K562 (cell line): ENCODE results near the gene FAM171A1. TPM values are rescaled to one million over a fixed set of nuclear protein-coding genes. Genes with fewer than 3 reads are reported as not detected.

Experiments used
- ATAC-seq: fragments of 200-7000 bp; cut with Tn5 transposase; 3 replicates; pipeline ENCODE4 v1.9.1; 2020; ENCODE audit warnings: moderate library complexity
- BruUV-seq: library from RNA; stranded (reverse); fragments of 400-500 nt; replicated peaks from 2 replicates; lab custom pipeline; 2021; lab: Mats Ljungman, UMichigan
- CTCF ChIA-PET: fragments of 300-600 bp; formaldehyde crosslinking; extraction: SDS; loops from one replicate; lab custom pipeline; 2021; ENCODE audit warnings: low intra/inter-chr PET ratio; lab: Yijun Ruan, JAX
- POLR2A ChIA-PET: fragments of 300-600, 350-650 bp; sonication (Branson Sonifier 250); formaldehyde crosslinking; extraction: SDS; loops from one replicate; lab custom pipeline; 2021; ENCODE audit warnings: antibody characterized with exemption, inconsistent platforms; lab: Yijun Ruan, JAX
- DNase-seq, 4 experiments: peaks; one replicate each; pipeline versions ENCODE4 v3.0.0 to v3.0.0-alpha.2; 2011 to 2018; ENCODE audit warnings: low spot score in 3 of 4, mixed read lengths in 3 of 4; ENCODE audit errors: extremely low read depth in 1 of 4
- FAIRE-seq: peaks from 2 replicates; lab custom pipeline; 2011; peaks lifted over from hg19 to GRCh38; lab: Jason Lieb, UNC
- H2AFZ ChIP-seq: 2 replicates; pipeline ENCODE4 v1.6.0; 2011; ENCODE audit warnings: low read depth, low read length, control low read depth, inconsistent platforms
- H3K27ac ChIP-seq: fragments of 200-600 bp; 3 replicates; pipeline ENCODE4 v1.8.0; 2011; ENCODE audit warnings: low read depth, mild to moderate bottlenecking, control low read depth, inconsistent platforms, low read length, moderate library complexity, mixed read lengths; ENCODE audit errors: extremely low read depth
- H3K27me3 ChIP-seq, 2 experiments: fragments of 300-600 bp in 1 of 2; 2 replicates in 1 of 2; 3 replicates in 1 of 2; pipeline versions ENCODE4 v1.6.0 to v1.8.0; 2011; ENCODE audit warnings: inconsistent platforms in 2 of 2, low read length in 2 of 2, mild to moderate bottlenecking in 1 of 2, mixed read lengths in 1 of 2, moderate library complexity in 1 of 2; ENCODE audit not compliant: control insufficient read depth in 2 of 2, insufficient read depth in 2 of 2
- H3K36me3 ChIP-seq: fragments of 300-600 bp; 3 replicates; pipeline ENCODE4 v1.8.0; 2011; ENCODE audit warnings: mild to moderate bottlenecking, low read length, inconsistent platforms; ENCODE audit not compliant: control insufficient read depth, insufficient read depth
- H3K4me1 ChIP-seq, 2 experiments: fragments of 200-600 bp in 1 of 2; replicated peaks in 1 of 2; 2 replicates in 1 of 2; 3 replicates in 1 of 2; pipeline versions ENCODE4 v1.5.1 to v1.8.0; 2011; ENCODE audit warnings: inconsistent platforms in 2 of 2, low read length in 2 of 2, mild to moderate bottlenecking in 1 of 2, mixed read lengths in 1 of 2, moderate library complexity in 1 of 2; ENCODE audit not compliant: control insufficient read depth in 2 of 2, insufficient read depth in 2 of 2
- H3K4me2 ChIP-seq: 2 replicates; pipeline ENCODE4 v1.6.1; 2011; ENCODE audit warnings: low read length, control low read depth, inconsistent platforms, mixed read lengths; ENCODE audit not compliant: insufficient read depth
- H3K4me3 ChIP-seq: fragments of 200-600 bp; sonication (generic), shearing (Covaris generic); 2 replicates; pipeline ENCODE4 v1.5.1; 2016; ENCODE audit warnings: control low read depth, inconsistent platforms
- H3K79me2 ChIP-seq: fragments of 200-600 bp; 3 replicates; pipeline ENCODE4 v1.8.0; 2011; ENCODE audit warnings: low read length, inconsistent platforms; ENCODE audit not compliant: control insufficient read depth, insufficient read depth
- H3K9ac ChIP-seq, 2 experiments: 2 replicates each; pipeline versions ENCODE4 v1.6.0 to v1.6.1; 2011; ENCODE audit warnings: low read depth in 2 of 2, low read length in 2 of 2, control low read depth in 1 of 2, inconsistent platforms in 1 of 2, mild to moderate bottlenecking in 1 of 2, mixed read lengths in 1 of 2; ENCODE audit not compliant: insufficient read depth in 1 of 2
- H3K9me1 ChIP-seq: one replicate; pipeline ENCODE4 v1.6.0; 2011; ENCODE audit warnings: inconsistent platforms, mild to moderate bottlenecking, low read length, moderate library complexity; ENCODE audit not compliant: control insufficient read depth, insufficient read depth
- H3K9me3 ChIP-seq: replicated peaks from 2 replicates; pipeline ENCODE4 v1.5.1; 2011; ENCODE audit warnings: low read depth, low read length, inconsistent platforms; ENCODE audit not compliant: control insufficient read depth, insufficient read depth
- H4K20me1 ChIP-seq: replicated peaks from 2 replicates; pipeline ENCODE4 v1.6.1; 2011; ENCODE audit warnings: low read length, inconsistent platforms, mixed read lengths; ENCODE audit not compliant: control insufficient read depth, insufficient read depth
- C11orf30 ChIP-seq: fragments of 450-650 bp; IDR thresholded peaks from 2 replicates; pipeline ENCODE4 v1.6.1; 2016; ENCODE audit warnings: low read depth, mild to moderate bottlenecking
- E2F4 ChIP-seq: sonication (generic); formaldehyde crosslinking; IDR thresholded peaks from 2 replicates; pipeline ENCODE4 v1.8.0; 2022; ENCODE audit warnings: mild to moderate bottlenecking, low read depth, missing genetic modification reagents
- EP300 ChIP-seq: IDR thresholded peaks from 2 replicates; pipeline ENCODE4 v1.6.1; 2012; ENCODE audit warnings: low read length, improper control_type of control experiment
- MCM5 ChIP-seq: fragments of 450-650 bp; IDR thresholded peaks from 2 replicates; pipeline ENCODE4 v1.6.1; 2016; ENCODE audit warnings: low read depth
- MTA3 ChIP-seq: fragments of 450-650 bp; formaldehyde crosslinking; IDR thresholded peaks from 2 replicates; pipeline ENCODE4 v1.6.1; 2017; ENCODE audit warnings: mild to moderate bottlenecking, borderline replicate concordance
- NFYB ChIP-seq: IDR thresholded peaks from 2 replicates; pipeline ENCODE4 v1.6.1; 2011; ENCODE audit warnings: mild to moderate bottlenecking, moderate library complexity; ENCODE audit not compliant: insufficient read length; ENCODE audit errors: extremely low read depth
- TCF7L2 ChIP-seq: fragments of 150-350 bp; IDR thresholded peaks from 2 replicates; pipeline ENCODE4 v1.6.1; 2016; ENCODE audit warnings: low read depth, mild to moderate bottlenecking, low read length, moderate library complexity
- TFE3 ChIP-seq: fragments of 450-650 bp; formaldehyde crosslinking; IDR thresholded peaks from 2 replicates; pipeline ENCODE4 v1.4.0; 2020; ENCODE audit warnings: mild to moderate bottlenecking, mixed read lengths
- XRCC3 ChIP-seq: fragments of 450-650 bp; IDR thresholded peaks from 2 replicates; pipeline ENCODE4 v1.6.1; 2017; ENCODE audit warnings: mild to moderate bottlenecking, moderate library complexity
- ZNF232 ChIP-seq: sonication (generic); formaldehyde crosslinking; IDR thresholded peaks from 2 replicates; pipeline ENCODE4 v1.8.0; 2022; ENCODE audit warnings: mild to moderate bottlenecking, missing genetic modification reagents
- ZNF24 ChIP-seq: fragments of 450-650 bp; IDR thresholded peaks from 2 replicates; pipeline ENCODE4 v1.6.1; 2016
- ZNF354B ChIP-seq: fragments of 250-450 bp; sonication (Bioruptor Pico); IDR thresholded peaks from 2 replicates; pipeline ENCODE4 v1.4.0; 2020
- ZNF79 ChIP-seq: fragments of 250-450 bp; sonication (Bioruptor Pico); IDR thresholded peaks from 2 replicates; pipeline ENCODE4 v1.4.0; 2020; ENCODE audit warnings: low read depth, mild to moderate bottlenecking, moderate library complexity
- WGBS: fragments of 100-300 bp; shearing (Covaris generic); methylation state at CpG from one replicate; pipeline ENCODE4 v1.1.6; 2016; ENCODE audit warnings: low coverage, mixed read lengths; ENCODE audit not compliant: insufficient coverage; ENCODE audit errors: missing lambda C conversion rate; 5-methylcytosine and 5-hydroxymethylcytosine counted together
- in situ Hi-C: fragments of 300-500 bp; cut with MboI; formaldehyde crosslinking; loops from 4 replicates; pipeline ENCODE4 v1.15.0; 2018; ENCODE audit warnings: inconsistent platforms, mixed read lengths
- intact Hi-C: fragments of 100-400 bp; cut with micrococcal nuclease; formaldehyde crosslinking; loops from 2 replicates; pipeline ENCODE4 v1.14.2; 2022
- polyA plus RNA-seq, 8 experiments: library from polyadenylated mRNA; depleted of rRNA in 4 of 8; stranded (reverse) in 5 of 8; unstranded in 3 of 8; fragments of >200 nt; fragmentation: Nextera tagmentation in 2 of 8; fragmentation: Illumina TruSeq in 1 of 8; extraction: Ambion mirVana in 2 of 8; extraction: Trizol in 1 of 8; gene quantifications; 2 replicates each; pipeline versions ENCODE4 v1.2.1 to v1.2.3, GENCODE V29; 2011 to 2014; ENCODE audit warnings: inconsistent platforms in 1 of 8, missing spikeins in 1 of 8
- total RNA-seq, 7 experiments: library from RNA; depleted of rRNA in 6 of 7; stranded (reverse); fragments of >200 nt in 6 of 7; fragmentation: Illumina TruSeq in 2 of 7; extraction: Trizol in 2 of 7; gene quantifications; 2 replicates each; pipeline versions ENCODE4 v1.2.1 to v1.2.3, GENCODE V29; 2011 to 2021; ENCODE audit warnings: low replicate concordance in 1 of 7

FAM171A1 gene
- total and polyA plus RNA-seq, 9 of the 15 experiments (the other 6 are each of a cell fraction or from before 2014, with no cell fraction given) = 0.51 to 8.2 (median 4.8) TPM

- in situ Hi-C loops = no loop called here
- ATAC-seq (no peak), FAIRE-seq (no peak), DNase-seq (no peak)
- intact Hi-C loops = no loop called here
- Histone ChIP-seq H3K4me1 (no peaks in the 10 kb centered on the region; a peak in 1 of 5 replicates), H3K4me3 (no peak overlapping the region), H3K4me2 (no peak overlapping the region), H3K9ac (no peak overlapping the region), H3K9me3 (no peaks in the 10 kb centered on the region), H4K20me1 (no peaks in the 10 kb centered on the region), H3K9me1 (no peaks in the 10 kb centered on the region), H2AFZ (no peak overlapping the region), H3K79me2 (no peaks in the 10 kb centered on the region), H3K27me3 (peaks cover 4 to 8% of the 10 kb centered on the region in 2 experiments; a peak in 2 of 5 replicates), H3K36me3 (no peaks in the 10 kb centered on the region), H3K27ac (no peak overlapping the region)
- TF ChIP-seq NFYB (no peak), ZNF232 (CRISPR knock-in tag) (no peak), C11orf30 (no peak), TFE3 (CRISPR knock-in tag) (no peak), MTA3 (no peak), ZNF354B (CRISPR knock-in tag) (no peak), E2F4 (CRISPR knock-in tag) (no peak), XRCC3 (no peak), ZNF79 (CRISPR knock-in tag) (no peak), ZNF24 (no peak), TCF7L2 (no peak), MCM5 (no peak), EP300 (no peak)
- no TSS peak for BruUV-seq
- ChIA-PET POLR2A (no interaction called here), CTCF (no interaction called here)
- 1% methylated on average over 3 of the region's 3 CpGs for WGBS
Measured at GRCh38 chr10:15361131-15361530, 10.0 kb downstream of the FAM171A1 start.
